Fibroblast of villous mesenchyme (primary cell): Measurements from ENCODE around the gene LRRK2. TPM values are rescaled to one million over a fixed set of nuclear protein-coding genes. Genes with fewer than 3 reads are reported as not detected.

Source experiments
- DNase-seq: peaks from one replicate; pipeline ENCODE4 v3.0.0-alpha.2; 2010; ENCODE audit warnings: low read depth
- H3K4me3 ChIP-seq: 2 replicates; pipeline ENCODE4 v1.5.1; 2011; ENCODE audit warnings: low read depth, mild to moderate bottlenecking, low read length
- CTCF ChIP-seq: IDR thresholded peaks from 2 replicates; pipeline ENCODE4 v1.5.1; 2012; ENCODE audit warnings: low read depth, mild to moderate bottlenecking, low read length; ENCODE audit not compliant: insufficient read depth
- total RNA-seq: library from RNA; depleted of rRNA; stranded (reverse); fragments of >200 nt; gene quantifications from 2 replicates; pipeline ENCODE4 v1.2.3, GENCODE V29; 2012

Gene LRRK2
- total RNA-seq: 1.3 and 1.6 TPM in 2 replicates

GRCh38 chr12:40224439-40225291 lies at the start of gene LRRK2:
Gene LRRK2, plus strand, starts transcription at chr12:40224997. Its CDS starts 135 bp downstream, at chr12:40225132.
- H3K4me3 ChIP-seq: peak within 1 kb of the TSS; percentile 57
- no peak for TF ChIP-seq CTCF
- peak; percentile 42 for DNase-seq

- no peak for TF ChIP-seq CTCF
- no peak overlapping the region for H3K4me3 ChIP-seq
Observed at GRCh38 chr12:40175045-40175444, 49.8 kb upstream of the LRRK2 start.

GRCh38 chr12:40175489-40175888 lies 49.3 kb upstream of the LRRK2 start:
- DNase-seq: no peak
- TF ChIP-seq CTCF: no peak
- no peak overlapping the region for H3K4me3 ChIP-seq

More at GRCh38 chr12:40175045-40175444, 49.8 kb upstream of the LRRK2 start:
- no peak for DNase-seq

GRCh38 chr12:40178701-40179100 lies 46.1 kb upstream of the LRRK2 start:
- H3K4me3 ChIP-seq: no peak overlapping the region
- TF ChIP-seq CTCF: no peak
- no peak for DNase-seq

GRCh38 chr12:40181490-40181889 lies 43.3 kb upstream of the LRRK2 start:
- DNase-seq: no peak
- no peak for TF ChIP-seq CTCF
- no peak overlapping the region for H3K4me3 ChIP-seq

- TF ChIP-seq CTCF: no peak
- no peak overlapping the region for H3K4me3 ChIP-seq
- no peak for DNase-seq
Observed at GRCh38 chr12:40183715-40184114, 41.1 kb upstream of the LRRK2 start.
